ENCODE results near the gene TEX12.
"Not testable (repeated sequence)": the region's sequence is repeated elsewhere in the genome, so short reads cannot be mapped to it uniquely, and the experiment has no call there.

The TEX12 gene

GRCh38 chr11:112159098-112160065 lies 7.8 kb upstream of the TEX12 start:
- CTCF ChIA-PET: interaction anchor here (0.7 kb wide), 1 partner anchor 18 kb away, joined by 3 read pairs; no protein-coding TSS in a partner anchor
- no peak overlapping the region for H3K4me3 Mint-ChIP-seq

GRCh38 chr11:112160091-112160848 lies 6.9 kb upstream of the TEX12 start:
- no peaks in the 10 kb centered on the region for H3K9me3 Mint-ChIP-seq
- CTCF ChIA-PET: no interaction called here
- no peak overlapping the region for H3K27ac Mint-ChIP-seq
- DNase-seq: no peak
- no peak overlapping the region for H3K4me3 Mint-ChIP-seq
- no peaks in the 10 kb centered on the region for H3K36me3 Mint-ChIP-seq
- peaks cover 17% of the 10 kb centered on the region for H3K27me3 Mint-ChIP-seq
- peaks cover 4% of the 10 kb centered on the region for H3K4me1 Mint-ChIP-seq

More at GRCh38 chr11:112159098-112160065, 7.8 kb upstream of the TEX12 start:
- H3K4me1 Mint-ChIP-seq: peaks cover 4% of the 10 kb centered on the region
- DNase-seq: no peak
- no peaks in the 10 kb centered on the region for H3K36me3 Mint-ChIP-seq
- H3K27me3 Mint-ChIP-seq: peaks cover 17% of the 10 kb centered on the region
- no peak overlapping the region for H3K27ac Mint-ChIP-seq
- no peaks in the 10 kb centered on the region for H3K9me3 Mint-ChIP-seq

GRCh38 chr11:112161012-112161411 lies 6.2 kb upstream of the TEX12 start:
- CTCF ChIA-PET: no interaction called here
- Mint-ChIP-seq H3K27ac (no peak overlapping the region), H3K9me3 (no peaks in the 10 kb centered on the region), H3K4me3 (no peak overlapping the region), H3K36me3 (no peaks in the 10 kb centered on the region), H3K27me3 (peaks cover 17% of the 10 kb centered on the region), H3K4me1 (peaks cover 4% of the 10 kb centered on the region)
- DNase-seq: no peak

- H3K27ac Mint-ChIP-seq, H3K4me1 Mint-ChIP-seq, H3K36me3 Mint-ChIP-seq, H3K9me3 Mint-ChIP-seq, H3K4me3 Mint-ChIP-seq, CTCF ChIA-PET, DNase-seq: not testable (repeated sequence)
- H3K27me3 Mint-ChIP-seq: peaks cover 17% of the 10 kb centered on the region
These were observed 5.0 kb upstream of the TEX12 start for GRCh38 chr11:112162200-112162599.

GRCh38 chr11:112162761-112163546 lies 4.2 kb upstream of the TEX12 start:
- H3K36me3 Mint-ChIP-seq: no peaks in the 10 kb centered on the region
- H3K27ac Mint-ChIP-seq: no peak overlapping the region
- peaks cover 21% of the 10 kb centered on the region for H3K27me3 Mint-ChIP-seq
- no peak overlapping the region for H3K4me3 Mint-ChIP-seq
- H3K4me1 Mint-ChIP-seq: peaks cover 4% of the 10 kb centered on the region
- no peaks in the 10 kb centered on the region for H3K9me3 Mint-ChIP-seq
- CTCF ChIA-PET: interaction anchor here (0.7 kb wide), 1 partner anchor 70 kb away, joined by 3 read pairs; no protein-coding TSS in a partner anchor
- no peak for DNase-seq

GRCh38 chr11:112163875-112164685 lies 3.1 kb upstream of the TEX12 start, which contains the start of gene IL18:
TSS of gene IL18 (minus strand) at chr11:112164094. CDS start at chr11:112155053, 9,041 bp downstream.
- no peaks in the 10 kb centered on the region for H3K9me3 Mint-ChIP-seq
- H3K4me3 Mint-ChIP-seq: peak within 1 kb of the TSS; percentile 21
- no peak within 1 kb of the TSS for H3K27ac Mint-ChIP-seq
- peaks cover 4% of the 10 kb centered on the region for H3K4me1 Mint-ChIP-seq
- H3K27me3 Mint-ChIP-seq: peaks cover 21% of the 10 kb centered on the region
- no peaks in the 10 kb centered on the region for H3K36me3 Mint-ChIP-seq
- DNase-seq: no peak
- CTCF ChIA-PET: interaction anchor here (2.1 kb wide), 1 partner anchor 11 kb away, joined by 6 read pairs; the partner anchor contains the start of gene BCO2

- Mint-ChIP-seq H3K4me3 (no peak overlapping the region), H3K4me1 (peaks cover 4% of the 10 kb centered on the region), H3K36me3 (no peaks in the 10 kb centered on the region), H3K27ac (no peak overlapping the region), H3K27me3 (peaks cover 21% of the 10 kb centered on the region), H3K9me3 (no peaks in the 10 kb centered on the region)
- CTCF ChIA-PET: interaction anchor here (2.1 kb wide), 1 partner anchor 10 kb away, joined by 6 read pairs; the partner anchor contains the start of gene BCO2
- DNase-seq: no peak
These were observed 2.1 kb upstream of the TEX12 start for GRCh38 chr11:112165049-112165448.

GRCh38 chr11:112166562-112166961 lies 610 bp upstream of the TEX12 start:
- Mint-ChIP-seq H3K36me3 (no peaks in the 10 kb centered on the region), H3K27me3 (peaks cover 21% of the 10 kb centered on the region), H3K4me3 (no peak overlapping the region), H3K4me1 (peaks cover 4% of the 10 kb centered on the region), H3K9me3 (no peaks in the 10 kb centered on the region), H3K27ac (no peak overlapping the region)
- CTCF ChIA-PET: no interaction called here
- no peak for DNase-seq

- Mint-ChIP-seq H3K27ac (no peak overlapping the region), H3K27me3 (peaks cover 14% of the 10 kb centered on the region), H3K9me3 (no peaks in the 10 kb centered on the region), H3K4me3 (no peak overlapping the region), H3K4me1 (peaks cover 11% of the 10 kb centered on the region), H3K36me3 (no peaks in the 10 kb centered on the region)
- DNase-seq: no peak
- CTCF ChIA-PET: interaction anchor here (0.7 to 1.0 kb wide), 3 partner anchors 59 to 571 kb away, joined by 3 to 4 read pairs (median 4); no protein-coding TSS in a partner anchor
These were observed 5.3 kb downstream of the TEX12 start for GRCh38 chr11:112172362-112172994.

GRCh38 chr11:112173152-112173551 lies 6.0 kb downstream of the TEX12 start:
- CTCF ChIA-PET: interaction anchor here (0.7 kb wide), 1 partner anchor 571 kb away, joined by 4 read pairs; no protein-coding TSS in a partner anchor
- Mint-ChIP-seq H3K4me3 (no peak overlapping the region), H3K27ac (no peak overlapping the region), H3K36me3 (no peaks in the 10 kb centered on the region), H3K27me3 (peaks cover 17% of the 10 kb centered on the region), H3K9me3 (no peaks in the 10 kb centered on the region), H3K4me1 (peaks cover 11% of the 10 kb centered on the region)
- DNase-seq: no peak

- H3K36me3 Mint-ChIP-seq: no peaks in the 10 kb centered on the region
- no peaks in the 10 kb centered on the region for H3K9me3 Mint-ChIP-seq
- no peak within 1 kb of the TSS for H3K27ac Mint-ChIP-seq
- no peak within 1 kb of the TSS for H3K4me3 Mint-ChIP-seq
- CTCF ChIA-PET: interaction anchor here (0.5 to 1.6 kb wide), 9 partner anchors 10 to 310 kb away, joined by 3 to 13 read pairs (median 4); no protein-coding TSS in a partner anchor
- DNase-seq: peak; percentile 59
- peaks cover 28% of the 10 kb centered on the region for H3K27me3 Mint-ChIP-seq
- H3K4me1 Mint-ChIP-seq: peaks cover 11% of the 10 kb centered on the region
These were observed 7.8 kb downstream of the TEX12 start, which contains the start of gene BCO2 for GRCh38 chr11:112174789-112175598. TSS of gene BCO2 (plus strand) at chr11:112175512. CDS start at chr11:112175602, 90 bp downstream.

GRCh38 chr11:112175599-112175952 lies 8.4 kb downstream of the TEX12 start:
- H3K9me3 Mint-ChIP-seq: no peaks in the 10 kb centered on the region
- CTCF ChIA-PET: interaction anchor here (0.5 to 1.6 kb wide), 10 partner anchors 10 to 311 kb away, joined by 3 to 13 read pairs (median 4); no protein-coding TSS in a partner anchor
- peaks cover 32% of the 10 kb centered on the region for H3K27me3 Mint-ChIP-seq
- H3K36me3 Mint-ChIP-seq: no peaks in the 10 kb centered on the region
- peaks cover 11% of the 10 kb centered on the region for H3K4me1 Mint-ChIP-seq
- DNase-seq: no peak
- H3K27ac Mint-ChIP-seq: no peak overlapping the region
- H3K4me3 Mint-ChIP-seq: no peak overlapping the region
